ACC112 (cell line): ENCODE measurements around the gene PGM1.

ENCODE experiments used
- H2AFZ ChIP-seq: fragments of 200-600 bp; sonication (generic); one replicate; pipeline ENCODE4 v1.6.0; 2017; ENCODE audit warnings: antibody characterized with exemption, low read length; ENCODE audit not compliant: unreplicated experiment
- H3K27ac ChIP-seq: fragments of 200-600 bp; sonication (generic); 2 replicates; pipeline ENCODE4 v1.5.1; 2014; ENCODE audit warnings: low read depth, mild to moderate bottlenecking, antibody characterized with exemption, low read length, moderate library complexity
- H3K27me3 ChIP-seq: fragments of 200-600 bp; sonication (generic); 2 replicates; pipeline ENCODE4 v1.6.1; 2014; ENCODE audit warnings: mild to moderate bottlenecking, antibody characterized with exemption, low read length, moderate library complexity, mixed read lengths; ENCODE audit not compliant: insufficient read depth
- H3K36me3 ChIP-seq: fragments of 200-600 bp; sonication (generic); 2 replicates; pipeline ENCODE4 v1.6.1; 2016; ENCODE audit warnings: mild to moderate bottlenecking, antibody characterized with exemption, low read length, moderate library complexity, mixed read lengths; ENCODE audit not compliant: insufficient read depth
- H3K4me1 ChIP-seq: fragments of 200-600 bp; sonication (generic); one replicate; pipeline ENCODE4 v1.6.1; 2016; ENCODE audit warnings: low read length, mixed read lengths; ENCODE audit not compliant: insufficient read depth, unreplicated experiment, control insufficient read depth
- H3K4me3 ChIP-seq: fragments of 200-600 bp; sonication (generic); 2 replicates; pipeline ENCODE4 v1.5.1; 2014; ENCODE audit warnings: mild to moderate bottlenecking, low read depth, low read length
- H3K79me2 ChIP-seq: fragments of 200-600 bp; sonication (generic); one replicate; pipeline ENCODE4 v1.6.0; 2016; ENCODE audit warnings: low read length; ENCODE audit not compliant: control insufficient read depth, unreplicated experiment, insufficient read depth

PGM1 gene

DNA sequence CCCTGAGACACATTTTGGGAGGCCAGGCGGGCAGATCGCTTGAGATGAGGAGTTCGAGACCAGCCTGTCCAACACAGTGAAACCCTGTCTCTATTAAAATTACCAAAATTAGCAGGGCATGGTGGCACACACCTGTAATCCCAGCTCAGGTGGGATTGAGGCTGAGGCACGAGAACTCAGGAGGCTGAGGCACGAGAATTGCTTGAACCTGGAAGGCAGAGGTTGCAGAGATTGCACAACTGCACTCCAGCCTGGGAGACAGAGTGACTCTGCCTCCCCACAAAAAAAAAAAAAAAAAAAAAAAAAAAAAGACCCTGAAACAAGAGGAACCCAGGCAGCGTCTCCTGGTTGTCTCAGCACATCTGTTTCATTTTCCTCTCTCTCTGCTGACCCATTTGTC, 24.2 kb downstream of the PGM1 start:
- Histone ChIP-seq H3K79me2 (peaks cover 37% of the 10 kb centered on the region), H3K4me3 (no peak overlapping the region), H3K4me1 (peaks cover 11% of the 10 kb centered on the region), H2AFZ (no peak overlapping the region), H3K27me3 (no peaks in the 10 kb centered on the region), H3K27ac (no peak overlapping the region), H3K36me3 (no peaks in the 10 kb centered on the region)

DNA sequence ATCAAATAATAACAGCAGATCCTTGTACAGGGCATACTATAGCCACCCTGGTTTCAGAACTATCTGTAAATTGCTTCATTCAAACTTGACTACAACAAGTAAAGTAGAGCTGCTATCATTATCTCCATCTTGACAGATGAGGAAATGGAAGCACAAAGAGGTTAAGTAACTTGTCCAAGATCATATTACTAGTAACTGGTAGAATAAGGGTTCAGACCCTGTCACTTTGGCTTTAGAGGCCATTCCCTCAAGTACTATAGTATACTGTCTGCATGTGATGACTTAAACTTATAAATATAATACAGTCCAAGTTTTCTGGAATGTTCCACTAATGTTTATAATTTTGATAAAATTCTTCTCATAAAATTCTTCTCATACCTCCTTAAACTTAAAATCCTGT, 24.8 kb downstream of the PGM1 start:
- H3K79me2 ChIP-seq = peaks cover 40% of the 10 kb centered on the region
- H3K4me1 ChIP-seq = peaks cover 7% of the 10 kb centered on the region
- no peaks in the 10 kb centered on the region for H3K36me3 ChIP-seq
- H3K27me3 ChIP-seq = no peaks in the 10 kb centered on the region
- no peak overlapping the region for H3K4me3 ChIP-seq
- no peak overlapping the region for H2AFZ ChIP-seq
- H3K27ac ChIP-seq = no peak overlapping the region

DNA sequence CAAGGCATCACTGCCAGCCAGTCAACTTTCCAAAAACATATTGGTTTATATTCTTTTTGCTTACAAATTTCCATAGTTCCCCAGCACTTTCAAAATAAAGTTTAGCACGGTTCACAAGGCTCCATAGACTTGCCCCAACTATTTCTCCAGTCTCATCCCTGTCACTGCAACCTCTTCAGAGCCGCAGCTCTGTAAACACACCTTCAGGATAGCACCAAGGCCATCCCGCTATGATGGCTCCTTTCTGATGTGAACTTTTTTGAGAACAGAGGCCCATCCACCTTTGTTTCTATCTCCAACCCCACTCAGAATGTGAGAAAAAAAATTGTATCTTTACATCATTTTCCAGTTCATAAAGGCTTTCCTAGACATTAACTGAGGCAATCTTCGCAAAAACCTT, 26.3 kb downstream of the PGM1 start:
- Histone ChIP-seq H3K27me3 (no peaks in the 10 kb centered on the region), H3K27ac (no peak overlapping the region), H3K4me3 (no peak overlapping the region), H3K79me2 (peaks cover 45% of the 10 kb centered on the region), H2AFZ (no peak overlapping the region), H3K4me1 (peaks cover 11% of the 10 kb centered on the region), H3K36me3 (no peaks in the 10 kb centered on the region)

DNA sequence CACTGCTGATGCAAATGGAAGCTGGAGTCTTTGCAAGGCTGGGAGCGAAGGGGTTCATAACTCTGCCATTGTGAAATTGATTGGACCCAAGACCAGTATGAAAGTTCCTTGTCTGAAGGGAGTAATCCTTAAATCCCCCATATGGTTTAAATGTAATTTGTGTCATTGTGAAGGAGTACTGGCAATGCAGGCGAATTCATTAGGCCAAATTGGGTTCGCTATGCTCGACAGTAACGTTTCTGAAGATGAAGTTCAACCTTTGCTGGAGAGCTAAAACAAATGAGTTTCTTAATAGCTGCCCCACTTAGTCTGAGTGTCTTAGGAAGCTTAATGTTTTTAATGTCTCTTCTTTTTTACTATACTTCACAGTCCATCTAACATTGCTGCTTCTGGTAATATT, 27.5 kb downstream of the PGM1 start:
- Histone ChIP-seq H2AFZ (no peak overlapping the region), H3K4me1 (peaks cover 22% of the 10 kb centered on the region), H3K27ac (no peak overlapping the region), H3K4me3 (no peak overlapping the region), H3K27me3 (no peaks in the 10 kb centered on the region), H3K79me2 (peaks cover 54% of the 10 kb centered on the region), H3K36me3 (no peaks in the 10 kb centered on the region)

DNA sequence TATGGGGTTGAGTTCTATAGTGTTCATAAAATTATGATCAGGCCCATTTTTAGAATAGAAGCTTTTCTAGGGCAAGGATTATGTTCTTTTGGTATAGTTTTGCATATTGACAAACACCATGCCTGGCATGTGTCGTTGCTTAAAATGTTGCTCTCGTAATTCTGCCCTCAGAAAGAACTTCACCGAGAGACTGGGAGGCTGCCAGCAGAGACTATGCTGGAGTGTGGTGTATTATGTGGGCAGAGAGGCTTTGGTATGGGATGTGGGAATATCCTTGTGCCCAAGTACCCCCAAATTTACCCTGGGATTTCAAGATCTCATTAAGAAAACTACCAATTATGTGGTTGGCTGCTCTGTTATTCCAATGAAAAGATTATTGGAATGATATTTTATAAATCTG, 27.9 kb downstream of the PGM1 start:
- Histone ChIP-seq H3K4me1 (peaks cover 26% of the 10 kb centered on the region), H3K27me3 (no peaks in the 10 kb centered on the region), H3K36me3 (no peaks in the 10 kb centered on the region), H3K27ac (no peak overlapping the region), H2AFZ (no peak overlapping the region), H3K79me2 (peaks cover 58% of the 10 kb centered on the region), H3K4me3 (no peak overlapping the region)

DNA sequence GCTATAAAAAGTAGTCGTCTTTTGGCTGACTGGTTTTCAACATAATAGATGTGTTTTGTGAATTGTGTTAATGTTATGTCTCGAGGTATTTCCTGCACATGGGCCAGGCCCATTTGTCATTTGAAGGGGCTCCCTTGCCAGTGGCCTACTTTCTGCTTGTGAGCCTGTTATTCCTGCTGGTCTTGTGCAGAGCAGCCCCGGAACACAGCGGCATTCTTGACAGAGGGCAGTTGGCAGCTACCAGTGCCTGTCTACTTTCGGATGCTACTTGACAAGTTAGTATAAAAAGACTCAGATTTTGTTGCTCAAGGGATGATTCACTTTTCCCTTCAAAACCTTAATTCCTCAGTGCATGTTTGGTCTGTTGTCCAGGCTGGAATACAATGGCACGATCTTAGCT, 28.5 kb downstream of the PGM1 start:
- Histone ChIP-seq H3K4me1 (peaks cover 31% of the 10 kb centered on the region), H3K27ac (no peak overlapping the region)

DNA sequence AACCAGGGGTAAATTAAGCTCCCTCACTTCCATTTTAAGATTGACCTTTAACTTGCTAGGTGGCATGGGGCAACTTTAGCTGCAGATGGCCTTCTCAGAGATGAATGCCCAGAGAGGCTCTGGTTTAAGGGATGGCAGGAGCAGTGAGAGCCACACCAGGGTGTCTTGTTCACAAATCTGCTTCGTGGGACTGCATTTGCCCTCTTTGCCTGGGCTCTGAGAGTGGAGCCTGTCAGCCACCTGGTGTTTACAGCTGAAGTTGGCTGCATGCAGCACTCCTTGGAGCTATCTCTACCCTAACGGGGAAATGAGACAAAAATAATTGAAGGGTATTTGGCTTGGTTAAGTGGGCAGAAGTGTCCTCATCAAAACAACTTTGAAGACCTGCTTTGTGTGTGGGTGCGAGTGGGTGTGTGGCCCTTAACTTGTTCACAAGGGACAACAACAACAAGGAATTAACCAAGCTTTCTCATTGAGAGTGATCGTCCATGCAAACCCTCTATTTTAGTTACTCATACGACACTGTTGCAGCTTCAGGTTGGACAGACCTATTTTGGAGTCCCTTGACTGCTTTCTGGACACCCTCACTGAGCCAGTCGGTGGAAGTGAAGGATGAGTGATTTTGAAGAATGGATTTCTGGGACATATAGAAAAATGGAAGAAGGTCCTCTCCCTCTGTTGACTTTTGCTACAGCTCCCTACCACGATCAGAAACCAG, 29.8 kb downstream of the PGM1 start:
- no peaks in the 10 kb centered on the region for H3K27me3 ChIP-seq
- no peak overlapping the region for H3K27ac ChIP-seq
- peaks cover 26% of the 10 kb centered on the region for H3K4me1 ChIP-seq
- H3K79me2 ChIP-seq = peaks cover 58% of the 10 kb centered on the region
- H3K4me3 ChIP-seq = no peak overlapping the region
- H2AFZ ChIP-seq = no peak overlapping the region
- no peaks in the 10 kb centered on the region for H3K36me3 ChIP-seq

More for the DNA sequence above, 28.5 kb downstream of the PGM1 start:
- Histone ChIP-seq H3K4me3 (no peak overlapping the region), H3K79me2 (peaks cover 53% of the 10 kb centered on the region), H2AFZ (no peak overlapping the region), H3K27me3 (no peaks in the 10 kb centered on the region), H3K36me3 (no peaks in the 10 kb centered on the region)

DNA sequence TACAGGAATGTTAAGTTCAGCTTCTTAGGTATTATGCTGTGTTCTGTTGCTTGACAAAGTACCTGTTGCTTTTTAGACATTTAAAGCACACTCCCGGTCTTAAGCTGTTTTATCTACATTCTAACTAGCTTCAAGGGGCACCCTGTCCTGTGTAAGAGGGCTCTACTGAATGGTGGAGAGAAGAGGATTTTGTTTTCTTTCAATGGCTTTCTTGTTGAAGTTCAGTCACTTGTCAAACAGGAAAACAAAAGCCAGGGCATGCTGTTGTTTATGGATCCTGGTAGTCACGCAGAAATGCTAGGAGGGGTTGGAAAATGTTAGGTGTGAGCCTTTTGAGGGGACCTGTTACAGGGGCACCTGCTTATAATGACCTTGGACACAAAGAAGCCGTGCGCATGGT, 30.7 kb downstream of the PGM1 start:
- H3K4me1 ChIP-seq = peaks cover 31% of the 10 kb centered on the region
- no peak overlapping the region for H2AFZ ChIP-seq
- no peaks in the 10 kb centered on the region for H3K27me3 ChIP-seq
- H3K4me3 ChIP-seq = no peak overlapping the region
- no peaks in the 10 kb centered on the region; the same call in 1 of the 2 replicates for H3K36me3 ChIP-seq
- peaks cover 57% of the 10 kb centered on the region for H3K79me2 ChIP-seq
- H3K27ac ChIP-seq = no peak overlapping the region

DNA sequence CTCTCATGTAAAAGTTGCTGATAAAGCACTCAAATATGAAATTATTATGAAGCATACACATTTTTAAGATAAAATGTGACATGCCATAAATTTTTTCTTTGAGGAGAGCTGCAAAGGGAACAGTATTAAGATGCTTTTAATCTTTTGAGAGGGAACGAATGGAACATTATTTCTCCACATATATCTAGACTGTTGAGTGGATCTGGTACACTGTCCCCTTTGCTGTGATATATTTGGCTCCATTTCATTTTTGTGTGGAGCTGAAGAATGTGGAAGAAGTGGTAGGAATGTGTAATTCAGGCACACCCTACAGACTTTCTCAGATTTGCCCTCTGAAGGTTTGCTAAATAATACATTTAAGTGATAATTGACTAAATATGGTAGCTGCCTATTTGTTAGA, 31.7 kb downstream of the PGM1 start:
- Histone ChIP-seq H2AFZ (no peak overlapping the region), H3K79me2 (peaks cover 47% of the 10 kb centered on the region), H3K27me3 (no peaks in the 10 kb centered on the region), H3K36me3 (peaks cover 8% of the 10 kb centered on the region), H3K4me1 (peaks cover 31% of the 10 kb centered on the region), H3K4me3 (no peak overlapping the region), H3K27ac (peak overlapping the region; percentile 28; the same call in 1 of the 2 replicates)

DNA sequence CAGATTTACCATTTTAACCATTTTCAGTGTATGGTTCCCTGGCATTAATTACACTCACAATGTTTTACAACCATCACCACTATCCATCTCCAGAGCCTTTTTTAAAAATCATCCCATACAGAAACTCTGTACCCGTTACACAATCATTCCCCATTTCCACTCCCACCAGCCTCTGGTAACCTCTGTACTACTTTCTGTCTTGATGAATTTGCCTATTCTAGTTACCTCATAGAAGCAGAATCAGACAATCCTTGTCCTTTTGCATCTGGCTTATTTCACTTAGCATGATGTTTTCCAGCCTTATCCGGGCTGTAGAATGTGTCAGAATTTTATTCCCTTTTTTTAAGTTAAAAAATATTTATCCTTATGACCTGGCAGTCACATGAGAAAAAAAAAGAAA, 33.0 kb downstream of the PGM1 start:
- Histone ChIP-seq H3K27ac (no peak overlapping the region), H3K4me3 (no peak overlapping the region), H3K36me3 (peaks cover 15% of the 10 kb centered on the region), H3K79me2 (peaks cover 37% of the 10 kb centered on the region), H3K4me1 (peaks cover 31% of the 10 kb centered on the region), H3K27me3 (no peaks in the 10 kb centered on the region), H2AFZ (no peak overlapping the region)

DNA sequence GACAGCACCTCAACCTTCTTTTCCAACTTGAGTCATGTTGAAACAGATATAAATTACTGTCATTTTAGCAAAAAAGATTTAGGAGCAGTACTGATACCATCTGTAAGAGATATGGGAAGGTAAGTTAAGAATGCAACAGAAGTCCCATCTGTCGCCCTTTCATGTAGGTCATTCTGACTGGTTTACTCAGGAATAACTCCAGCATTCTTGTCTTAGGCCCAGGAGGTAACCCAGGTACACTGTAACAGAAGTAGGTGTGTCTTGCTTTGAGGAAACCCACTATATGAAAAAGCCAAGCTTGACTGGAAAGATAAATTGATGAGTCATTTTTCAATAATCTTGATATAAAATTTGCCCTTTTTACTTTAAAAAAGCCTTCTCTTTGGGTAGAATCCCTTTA, 35.4 kb downstream of the PGM1 start:
- H3K36me3 ChIP-seq = peaks cover 29% of the 10 kb centered on the region
- peaks cover 31% of the 10 kb centered on the region for H3K4me1 ChIP-seq
- H3K79me2 ChIP-seq = peaks cover 32% of the 10 kb centered on the region

More for the DNA sequence above, 35.4 kb downstream of the PGM1 start:
- no peak overlapping the region for H2AFZ ChIP-seq
- H3K27ac ChIP-seq = no peak overlapping the region
- no peak overlapping the region for H3K4me3 ChIP-seq
- H3K27me3 ChIP-seq = no peaks in the 10 kb centered on the region
